Adrenal gland (tissue), 12 donors: Measurements from ENCODE around the gene HPN. TPM values are rescaled to one million over a fixed set of nuclear protein-coding genes. Genes with fewer than 3 reads are reported as not detected.

Source experiments
- DNase-seq, 7 donors: peaks; one replicate each; pipeline ENCODE4 v3.0.0-alpha.2; 2019 to 2020
- H3K27ac ChIP-seq, 5 donors: fragments of 200-600 bp; sonication (generic) in 4 of 5; 1 replicate in 3 of 5; 2 replicates in 2 of 5; pipeline versions ENCODE4 v1.5.1 to v1.8.0; 2016 to 2020; ENCODE audit warnings: mild to moderate bottlenecking in 1 of 5
- H3K27me3 ChIP-seq: fragments of 200-600 bp; 2 replicates; pipeline ENCODE4 v1.8.0; 2021
- H3K36me3 ChIP-seq, 2 donors: fragments of 200-600 bp; replicated peaks in 1 of 2; 1 replicate in 1 of 2; 2 replicates in 1 of 2; pipeline versions ENCODE4 v1.5.1 to v1.8.0; 2018 to 2022
- H3K4me1 ChIP-seq, 2 donors: fragments of 200-600 bp; replicated peaks in 1 of 2; 1 replicate in 1 of 2; 2 replicates in 1 of 2; pipeline versions ENCODE4 v1.5.1 to v1.8.0; 2018 to 2021
- H3K4me3 ChIP-seq, 4 donors: fragments of 200-600 bp; sonication (generic) in 3 of 4; one replicate each; pipeline ENCODE4 v1.5.1; 2016 to 2018
- H3K9me3 ChIP-seq, 3 donors: fragments of 200-600 bp; sonication (generic) in 1 of 3; replicated peaks in 1 of 3; 1 replicate in 2 of 3; 2 replicates in 1 of 3; pipeline versions ENCODE4 v1.5.1 to v1.8.0; 2016 to 2021
- CTCF ChIP-seq, 6 experiments: fragments of 450-650 bp in 4 of 6; fragments of 200-600 bp in 2 of 6; sonication (generic) in 1 of 6; IDR thresholded peaks; 1 replicate in 5 of 6; 2 replicates in 1 of 6; pipeline versions ENCODE4 v1.5.1 to v1.8.0; 2016 to 2021; ENCODE audit warnings: antibody characterized with exemption in 6 of 6, mild to moderate bottlenecking in 2 of 6, moderate library complexity in 1 of 6
- POLR2A ChIP-seq, 2 donors: fragments of 450-650 bp; IDR thresholded peaks; one replicate each; pipeline ENCODE4 v1.6.1; 2017; ENCODE audit warnings: antibody characterized with exemption in 2 of 2, mild to moderate bottlenecking in 2 of 2, moderate library complexity in 1 of 2
- WGBS, 4 donors: extraction: QIAGEN DNeasy Blood & Tissue Kit in 2 of 4; methylation state at CpG; one replicate each; pipeline versions ENCODE4 v1.1.5 to v1.1.7; 2013 to 2017; 5-methylcytosine and 5-hydroxymethylcytosine counted together
- intact Hi-C, 2 donors: fragments of 100-400 bp; cut with DNase I; formaldehyde crosslinking; loops; one replicate each; pipeline versions ENCODE4 v1.14.1 to v1.15.0; 2022 to 2023
- polyA plus RNA-seq, 3 donors: library from polyadenylated mRNA; stranded (reverse); fragments of 200-250 nt in 2 of 3; fragments of 350-450 nt in 1 of 3; fragmentation: Illumina TruSeq in 1 of 3; extraction: RNeasy Lipid Tissue Mini Kit (QIAGEN cat#74804) in 1 of 3; gene quantifications; one replicate each; pipeline ENCODE4 v1.2.3, GENCODE V29; 2013 to 2014
- total RNA-seq, 9 donors: library from RNA; depleted of rRNA in 4 of 9; stranded (reverse); fragments of >200 nt in 4 of 9; fragments of 120-200 nt in 1 of 9; fragmentation: NEBNext Ultra II Directional in 1 of 9; extraction: Animal tissue kit (Norgen Biotek cat#: 25700) in 1 of 9; gene quantifications; one replicate each; pipeline versions ENCODE4 v1.1.0 to v1.2.4, GENCODE V29; 2013 to 2023
- donor health status: healthy with polysubstance abuse.
- donor health status: Bipolar disorder and iron deficiency.
- donor health status: DM: yes; HTN: yes; CAD: no.
- donor health status: DM: no; HTN: no; CAD: no.
- donor health status: DM: no; HTN: no; CAD: no.
- donor health status: DM: yes; HTN: yes; CAD: no.

The HPN gene
- total and polyA plus RNA-seq, 12 donors = 0.20 to 2.6 (median 0.88) TPM; not detected in 2

GRCh38 chr19:35055715-35056179, 14.2 kb downstream of the HPN start:
- intact Hi-C loops = no loop called here
- H3K4me3 ChIP-seq = no peak overlapping the region
- H3K27me3 ChIP-seq = peaks cover 3% of the 10 kb centered on the region
- WGBS, 4 donors = 33 to 45% (median 43%) methylated on average over 3 of the region's 3 CpGs
- no peaks in the 10 kb centered on the region for H3K36me3 ChIP-seq
- no peak for DNase-seq
- TF ChIP-seq CTCF (IDR thresholded peaks at IDR 0.05) (no peak), POLR2A (IDR thresholded peaks at IDR 0.05) (no peak)
- H3K27ac ChIP-seq = no peak overlapping the region
- no peaks in the 10 kb centered on the region for H3K4me1 ChIP-seq
- no peaks in the 10 kb centered on the region for H3K9me3 ChIP-seq

GRCh38 chr19:35056513-35057063, 15.1 kb downstream of the HPN start:
- H3K27me3 ChIP-seq = peaks cover 3% of the 10 kb centered on the region
- H3K9me3 ChIP-seq = no peaks in the 10 kb centered on the region
- H3K4me3 ChIP-seq = no peak overlapping the region
- 60 to 79% (median 69%) methylated on average over 6 of the region's 6 CpGs for WGBS, 4 donors
- no peak for DNase-seq
- no peaks in the 10 kb centered on the region for H3K4me1 ChIP-seq
- H3K27ac ChIP-seq = no peak overlapping the region
- intact Hi-C loops = no loop called here
- TF ChIP-seq CTCF (IDR thresholded peaks at IDR 0.05) (no peak), POLR2A (IDR thresholded peaks at IDR 0.05) (no peak)
- no peaks in the 10 kb centered on the region for H3K36me3 ChIP-seq

GRCh38 chr19:35058370-35058769, 16.8 kb downstream of the HPN start:
- 66 to 74% (median 73%) methylated on average over 2 of the region's 2 CpGs for WGBS, 4 donors
- no peak for DNase-seq
- Histone ChIP-seq H3K27me3 (peaks cover 3% of the 10 kb centered on the region), H3K36me3 (no peaks in the 10 kb centered on the region), H3K4me3 (no peak overlapping the region), H3K4me1 (no peaks in the 10 kb centered on the region), H3K27ac (no peak overlapping the region), H3K9me3 (no peaks in the 10 kb centered on the region)
- TF ChIP-seq POLR2A (IDR thresholded peaks at IDR 0.05) (no peak), CTCF (IDR thresholded peaks at IDR 0.05) (no peak)
- intact Hi-C loops = no loop called here

GRCh38 chr19:35059006-35059798, 17.7 kb downstream of the HPN start:
- no peak for DNase-seq
- no peak for TF ChIP-seq CTCF (IDR thresholded peaks at IDR 0.05)
- TF ChIP-seq POLR2A (IDR thresholded peaks at IDR 0.05) = no peak
- WGBS, 4 donors = 82 to 90% (median 85%) methylated on average over 9 to 26 of the region's 26 CpGs
- Histone ChIP-seq H3K27ac (no peak overlapping the region), H3K4me1 (no peaks in the 10 kb centered on the region), H3K36me3 (no peaks in the 10 kb centered on the region), H3K4me3 (no peak overlapping the region), H3K27me3 (peaks cover 3% of the 10 kb centered on the region), H3K9me3 (no peaks in the 10 kb centered on the region)
- intact Hi-C loops = no loop called here
